Astrocyte (in vitro differentiated cells and primary cell): Measurements from ENCODE around the gene KLHL17. TPM values are rescaled to one million over a fixed set of nuclear protein-coding genes. Genes with fewer than 3 reads are reported as not detected.

Source experiments
- DNase-seq: peaks from one replicate; pipeline ENCODE4 v3.0.0-alpha.2; 2010; ENCODE audit warnings: low read depth
- FAIRE-seq: peaks from 2 replicates; lab custom pipeline; 2011; peaks lifted over from hg19 to GRCh38; lab: Jason Lieb, UNC
- H2AFZ ChIP-seq: 2 replicates; pipeline ENCODE4 v1.6.0; 2012; ENCODE audit warnings: low read depth, low read length, inconsistent platforms
- H3K27ac ChIP-seq: 2 replicates; pipeline ENCODE4 v1.5.1; 2011; ENCODE audit warnings: low read depth, low read length, inconsistent platforms
- H3K27me3 ChIP-seq: 2 replicates; pipeline ENCODE4 v1.6.0; 2011; ENCODE audit warnings: low read length, inconsistent platforms; ENCODE audit not compliant: insufficient read depth
- H3K36me3 ChIP-seq: 2 replicates; pipeline ENCODE4 v1.5.1; 2011; ENCODE audit warnings: low read length, inconsistent platforms; ENCODE audit not compliant: insufficient read depth
- H3K4me1 ChIP-seq: 2 replicates; pipeline ENCODE4 v1.5.1; 2011; ENCODE audit warnings: low read length, inconsistent platforms; ENCODE audit not compliant: insufficient read depth
- H3K4me2 ChIP-seq: 2 replicates; pipeline ENCODE4 v1.6.0; 2012; ENCODE audit warnings: low read length, inconsistent platforms
- H3K4me3 ChIP-seq: 2 replicates; pipeline ENCODE4 v1.5.1; 2011; ENCODE audit warnings: low read depth, mild to moderate bottlenecking, low read length, inconsistent platforms; ENCODE audit not compliant: insufficient read depth
- H3K79me2 ChIP-seq: 2 replicates; pipeline ENCODE4 v1.6.0; 2012; ENCODE audit warnings: mild to moderate bottlenecking, low read length, inconsistent platforms; ENCODE audit not compliant: insufficient read depth
- H3K9ac ChIP-seq: 2 replicates; pipeline ENCODE4 v1.6.0; 2012; ENCODE audit warnings: mild to moderate bottlenecking, low read length, inconsistent platforms
- H3K9me3 ChIP-seq: 2 replicates; pipeline ENCODE4 v1.5.1; 2012; ENCODE audit warnings: low read depth, mild to moderate bottlenecking, low read length, inconsistent platforms; ENCODE audit not compliant: insufficient read depth
- H4K20me1 ChIP-seq: 2 replicates; pipeline ENCODE4 v1.6.0; 2012; ENCODE audit warnings: low read length, inconsistent platforms; ENCODE audit not compliant: insufficient read depth
- H3K27ac Mint-ChIP-seq: one replicate; pipeline ENCODE4 v1.8.0; 2021; ENCODE audit warnings: mild to moderate bottlenecking, mixed read lengths; ENCODE audit not compliant: unreplicated experiment
- H3K27me3 Mint-ChIP-seq: one replicate; pipeline ENCODE4 v1.8.0; 2021; ENCODE audit warnings: low read depth, mixed read lengths; ENCODE audit not compliant: unreplicated experiment
- H3K36me3 Mint-ChIP-seq: one replicate; pipeline ENCODE4 v1.8.0; 2021; ENCODE audit warnings: low read depth, mixed read lengths; ENCODE audit not compliant: unreplicated experiment
- H3K4me1 Mint-ChIP-seq: one replicate; pipeline ENCODE4 v1.8.0; 2021; ENCODE audit warnings: low read depth, mixed read lengths; ENCODE audit not compliant: unreplicated experiment
- H3K4me3 Mint-ChIP-seq: one replicate; pipeline ENCODE4 v1.8.0; 2021; ENCODE audit warnings: mild to moderate bottlenecking, moderate library complexity, mixed read lengths; ENCODE audit not compliant: unreplicated experiment
- H3K9me3 Mint-ChIP-seq: one replicate; pipeline ENCODE4 v1.8.0; 2021; ENCODE audit warnings: mild to moderate bottlenecking, mixed read lengths; ENCODE audit not compliant: unreplicated experiment
- CTCF ChIP-seq: IDR thresholded peaks from 2 replicates; pipeline ENCODE4 v1.5.1; 2011; ENCODE audit warnings: low read depth, mild to moderate bottlenecking, inconsistent platforms, low read length, moderate library complexity; ENCODE audit not compliant: insufficient read depth
- EZH2 ChIP-seq: IDR thresholded peaks from 2 replicates; pipeline ENCODE4 v1.6.1; 2012; ENCODE audit warnings: mild to moderate bottlenecking, low read length, inconsistent platforms; ENCODE audit not compliant: insufficient read depth
- total RNA-seq: library from RNA; stranded (reverse); gene quantifications from 2 replicates; pipeline ENCODE4 v1.2.1, GENCODE V29; 2021

KLHL17 gene
- total RNA-seq, 1 donor from 2014 or later: 25.9 TPM

- Histone ChIP-seq H3K4me3 (no peak overlapping the region), H3K27me3 (no peaks in the 10 kb centered on the region), H4K20me1 (peaks cover 33% of the 10 kb centered on the region), H3K4me1 (peaks cover 2% of the 10 kb centered on the region), H2AFZ (no peak overlapping the region), H3K27ac (no peak overlapping the region), H3K79me2 (peaks cover 36% of the 10 kb centered on the region), H3K9ac (no peak overlapping the region), H3K4me2 (no peak overlapping the region), H3K36me3 (peaks cover 19% of the 10 kb centered on the region), H3K9me3 (no peaks in the 10 kb centered on the region)
- Mint-ChIP-seq H3K27ac (no peak overlapping the region), H3K27me3 (no peaks in the 10 kb centered on the region), H3K36me3 (peaks cover 10% of the 10 kb centered on the region), H3K9me3 (no peaks in the 10 kb centered on the region), H3K4me1 (peaks cover 7% of the 10 kb centered on the region), H3K4me3 (no peak overlapping the region)
- no peak for TF ChIP-seq CTCF
- TF ChIP-seq EZH2: no peak
- DNase-seq (no peak), FAIRE-seq (no peak)
These were observed 3.7 kb upstream of the KLHL17 start for GRCh38 chr1:956636-957035.

GRCh38 chr1:958823-959730 is 1.3 kb upstream of the KLHL17 start, which contains the start of gene NOC2L:
NOC2L (minus strand) TSS chr1:959256; CDS start chr1:959240, 16 bp downstream.
- Histone ChIP-seq H3K27me3 (no peaks in the 10 kb centered on the region), H3K4me2 (peak within 1 kb of the TSS; percentile 100), H3K36me3 (peaks cover 20% of the 10 kb centered on the region), H2AFZ (peak within 1 kb of the TSS; percentile 68), H3K4me1 (peaks cover 2% of the 10 kb centered on the region), H3K9me3 (no peaks in the 10 kb centered on the region), H4K20me1 (peaks cover 28% of the 10 kb centered on the region), H3K79me2 (peaks cover 38% of the 10 kb centered on the region), H3K27ac (peak within 1 kb of the TSS; percentile 32), H3K9ac (peak within 1 kb of the TSS; percentile 94), H3K4me3 (peak within 1 kb of the TSS; percentile 97)
- Mint-ChIP-seq H3K36me3 (peaks cover 12% of the 10 kb centered on the region), H3K4me3 (peak within 1 kb of the TSS; percentile 94), H3K27me3 (no peaks in the 10 kb centered on the region), H3K4me1 (peaks cover 7% of the 10 kb centered on the region), H3K27ac (peak within 1 kb of the TSS; percentile 58), H3K9me3 (no peaks in the 10 kb centered on the region)
- TF ChIP-seq EZH2 (no peak), CTCF (no peak)
- DNase-seq: peak; percentile 64
- no peak for FAIRE-seq
